ENCODE data around the gene CDK2AP2.

GRCh38 chr11:67497656-67498291 lies 10.2 kb downstream of the CDK2AP2 start:
- TF ChIP-seq EZH2phosphoT487 (IDR thresholded peaks at IDR 0.05; ENCODE audit: borderline replicate concordance) (no peak), CTCF (conservative IDR thresholded peaks at IDR 0.05; ENCODE audit: low read length) (no peak)

Data from Loucy (cell line).